Endothelial cell of umbilical vein (primary cell): ENCODE results near the gene SUSD6. TPM values are rescaled to one million over a fixed set of nuclear protein-coding genes. Genes with fewer than 3 reads are reported as not detected.

ENCODE experiments used
- BruUV-seq: library from RNA; stranded (reverse); fragments of 400-500 nt; replicated peaks from 2 replicates; lab custom pipeline; 2021; lab: Mats Ljungman, UMichigan
- CTCF ChIA-PET: fragments of 300-600, 350-600 bp; sonication (Branson Sonifier 250); formaldehyde crosslinking; loops from one replicate; lab custom pipeline; 2021; ENCODE audit warnings: antibody characterized with exemption, inconsistent platforms; lab: Charles Lee
- POLR2A ChIA-PET: fragments of 300-600, 350-600 bp; sonication (Branson Sonifier 250); formaldehyde crosslinking; loops from one replicate; lab custom pipeline; 2021; ENCODE audit warnings: antibody characterized with exemption, inconsistent platforms; lab: Charles Lee
- DNase-seq: peaks from one replicate; pipeline ENCODE4 v3.0.0-alpha.2; 2011; ENCODE audit warnings: low read depth, low spot score
- FAIRE-seq: peaks from 2 replicates; lab custom pipeline; 2011; peaks lifted over from hg19 to GRCh38; lab: Jason Lieb, UNC
- H2AFZ ChIP-seq: 2 replicates; pipeline ENCODE4 v1.6.0; 2012; ENCODE audit warnings: low read depth, low read length, control low read depth, inconsistent platforms
- H3K27ac ChIP-seq: 2 replicates; pipeline ENCODE4 v1.5.1; 2011; ENCODE audit warnings: low read depth, mild to moderate bottlenecking, control low read depth, low read length, moderate library complexity; ENCODE audit not compliant: insufficient read depth
- H3K27me3 ChIP-seq, 2 experiments: 2 replicates each; pipeline versions ENCODE4 v1.6.0 to v1.6.1; 2011; ENCODE audit warnings: low read length in 2 of 2, mixed read lengths in 1 of 2; ENCODE audit not compliant: control insufficient read depth in 2 of 2, insufficient read depth in 2 of 2
- H3K36me3 ChIP-seq, 2 experiments: 2 replicates in 1 of 2; 3 replicates in 1 of 2; pipeline ENCODE4 v1.5.1; 2011; ENCODE audit warnings: low read length in 2 of 2, mild to moderate bottlenecking in 1 of 2, moderate library complexity in 1 of 2; ENCODE audit not compliant: control insufficient read depth in 2 of 2, insufficient read depth in 2 of 2; ENCODE audit errors: extremely low read depth in 1 of 2
- H3K4me1 ChIP-seq: 3 replicates; pipeline ENCODE4 v1.5.1; 2011; ENCODE audit warnings: mild to moderate bottlenecking, low read length; ENCODE audit not compliant: control insufficient read depth, insufficient read depth; ENCODE audit errors: extremely low read depth
- H3K4me2 ChIP-seq: 2 replicates; pipeline ENCODE4 v1.6.1; 2011; ENCODE audit warnings: low read length, control low read depth, mixed read lengths; ENCODE audit not compliant: insufficient read depth
- H3K4me3 ChIP-seq, 3 experiments: fragments of 200-600 bp in 1 of 3; sonication (generic), shearing (Covaris generic) in 1 of 3; replicated peaks in 1 of 3; 2 replicates each; pipeline ENCODE4 v1.5.1; 2011 to 2016; ENCODE audit warnings: control low read depth in 3 of 3, low read length in 3 of 3, mild to moderate bottlenecking in 2 of 3, inconsistent platforms in 1 of 3, low read depth in 1 of 3, moderate library complexity in 1 of 3; ENCODE audit not compliant: insufficient read depth in 1 of 3
- H3K79me2 ChIP-seq: 2 replicates; pipeline ENCODE4 v1.6.0; 2012; ENCODE audit warnings: low read length, inconsistent platforms; ENCODE audit not compliant: control insufficient read depth, insufficient read depth
- H3K9ac ChIP-seq: replicated peaks from 2 replicates; pipeline ENCODE3; 2011; ENCODE audit warnings: low read length, control low read depth; ENCODE audit not compliant: insufficient read depth; ENCODE audit errors: extremely low read depth
- H3K9me1 ChIP-seq: replicated peaks from 3 replicates; pipeline ENCODE4 v1.6.0; 2011; ENCODE audit warnings: mild to moderate bottlenecking, low read length; ENCODE audit not compliant: control insufficient read depth, insufficient read depth; ENCODE audit errors: extremely low read depth
- H3K9me3 ChIP-seq: replicated peaks from 2 replicates; pipeline ENCODE4 v1.5.1; 2012; ENCODE audit warnings: low read length, inconsistent platforms; ENCODE audit not compliant: control insufficient read depth, insufficient read depth
- H4K20me1 ChIP-seq: replicated peaks from 2 replicates; pipeline ENCODE3; 2011; ENCODE audit warnings: mild to moderate bottlenecking, low read length; ENCODE audit not compliant: control insufficient read depth, insufficient read depth; ENCODE audit errors: extremely low read depth
- CTCF ChIP-seq, 2 donors: IDR thresholded peaks; 1 replicate in 1 of 2; 2 replicates in 1 of 2; pipeline ENCODE4 v1.5.1; 2011; ENCODE audit warnings: low read length in 2 of 2, mild to moderate bottlenecking in 2 of 2, moderate library complexity in 2 of 2, control low read depth in 1 of 2, inconsistent platforms in 1 of 2, low read depth in 1 of 2; ENCODE audit not compliant: insufficient read depth in 1 of 2; ENCODE audit errors: extremely low read depth in 1 of 2
- EZH2 ChIP-seq: IDR thresholded peaks from 2 replicates; pipeline ENCODE4 v1.6.1; 2012; ENCODE audit warnings: borderline replicate concordance, low read depth, mild to moderate bottlenecking, moderate library complexity, low read length, inconsistent platforms; ENCODE audit not compliant: severe bottlenecking
- FOS ChIP-seq: IDR thresholded peaks from 2 replicates; pipeline ENCODE4 v1.6.1; 2011; ENCODE audit warnings: mild to moderate bottlenecking, low read length, moderate library complexity, borderline replicate concordance; ENCODE audit not compliant: insufficient read depth
- GATA2 ChIP-seq: IDR thresholded peaks from 2 replicates; pipeline ENCODE4 v1.7.0; 2011; ENCODE audit warnings: low read depth, mild to moderate bottlenecking, moderate library complexity, mixed read lengths, low read length; ENCODE audit not compliant: insufficient read length, insufficient read depth
- JUN ChIP-seq: IDR thresholded peaks from 2 replicates; pipeline ENCODE4 v1.6.1; 2011; ENCODE audit warnings: borderline replicate concordance, low read depth; ENCODE audit not compliant: insufficient read length, insufficient read depth
- MAX ChIP-seq: IDR thresholded peaks from 2 replicates; pipeline ENCODE4 v1.6.1; 2011; ENCODE audit not compliant: insufficient read depth, insufficient read length
- MYC ChIP-seq: IDR thresholded peaks from one replicate; pipeline ENCODE4 v1.6.1; 2011; ENCODE audit warnings: mild to moderate bottlenecking, low read depth, low read length
- POLR2A ChIP-seq: IDR thresholded peaks from 2 replicates; pipeline ENCODE4 v1.6.1; 2012; ENCODE audit warnings: low read depth, mild to moderate bottlenecking, control low read depth, low read length
- POLR2AphosphoS5 ChIP-seq: IDR thresholded peaks from 2 replicates; pipeline ENCODE4 v1.6.1; 2012; ENCODE audit warnings: low read depth, mild to moderate bottlenecking, control low read depth, low read length, moderate library complexity; ENCODE audit not compliant: insufficient read depth
- dilution Hi-C: fragments of 300-500 bp; cut with MboI; formaldehyde crosslinking; loops from one replicate; pipeline ENCODE4 v1.15.0; 2019; ENCODE audit warnings: low sequenced_read_pairs; ENCODE audit not compliant: extremely low pct_ligation_motif_present
- intact Hi-C: fragments of 100-400 bp; cut with micrococcal nuclease; formaldehyde crosslinking; loops from one replicate; pipeline ENCODE4 v1.10.0; 2022
- polyA plus RNA-seq, 4 experiments: library from polyadenylated mRNA; depleted of rRNA in 3 of 4; stranded (reverse) in 3 of 4; unstranded in 1 of 4; fragments of >200 nt; gene quantifications; 2 replicates each; pipeline versions ENCODE4 v1.2.1 to v1.2.3, GENCODE V29; 2011 to 2012; ENCODE audit warnings: missing spikeins in 1 of 4
- total RNA-seq: library from RNA; stranded (reverse); gene quantifications from 2 replicates; pipeline ENCODE4 v1.2.3, GENCODE V29; 2021

The SUSD6 gene
- total and polyA plus RNA-seq, 2 donors (not counting 3 experiments of a cell fraction or from before 2014, with no cell fraction given) = 13.4 to 19.5 TPM

DNA sequence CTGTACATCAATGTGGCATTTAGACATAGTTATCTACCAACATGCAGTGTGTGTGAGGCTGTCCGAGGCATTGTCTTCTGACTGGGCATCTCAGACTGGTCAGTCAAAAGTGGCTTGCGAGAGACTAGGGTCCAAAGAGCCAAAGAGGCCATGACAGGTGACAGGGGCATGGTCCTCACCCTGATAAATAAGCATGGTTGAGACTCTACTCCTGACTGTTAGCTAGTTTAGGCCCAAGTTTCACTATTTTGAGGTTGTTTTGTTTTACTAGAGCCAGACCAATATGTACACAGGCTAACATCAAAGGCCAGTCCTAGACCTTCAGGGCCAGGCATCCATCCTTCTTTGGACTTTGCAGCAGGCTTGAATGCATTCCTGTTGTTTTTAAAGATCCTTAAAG lies 78.6 kb downstream of the SUSD6 start:
- TF ChIP-seq CTCF (IDR thresholded peaks at IDR 0.05; ENCODE audit: extremely low read depth in 1 of 2, insufficient read depth in 1 of 2, low read depth in 1 of 2, low read length in 2 of 2) (no peak), EZH2 (no peak), POLR2AphosphoS5 (no peak), POLR2A (no peak), JUN (no peak)
- Histone ChIP-seq H3K36me3 (no peaks in the 10 kb centered on the region), H3K4me3 (no peak overlapping the region), H3K9me1 (no peaks in the 10 kb centered on the region), H3K79me2 (no peaks in the 10 kb centered on the region), H2AFZ (no peak overlapping the region), H3K27ac (no peak overlapping the region), H3K27me3 (no peaks in the 10 kb centered on the region), H3K9me3 (no peaks in the 10 kb centered on the region), H3K4me2 (no peak overlapping the region), H3K4me1 (peaks cover 4% of the 10 kb centered on the region), H3K9ac (no peak overlapping the region), H4K20me1 (peaks cover 3% of the 10 kb centered on the region)
- ChIA-PET CTCF (interaction anchor here (0.6 kb wide), 1 partner anchor 37 kb away, joined by 3 read pairs; no protein-coding TSS in a partner anchor), POLR2A (no interaction called here)
- DNase-seq (no peak), FAIRE-seq (no peak)
- intact Hi-C loops = no loop called here
- no TSS peak for BruUV-seq
- dilution Hi-C loops = no loop called here

- no peak for TF ChIP-seq POLR2A
- no peak for TF ChIP-seq CTCF (IDR thresholded peaks at IDR 0.05; ENCODE audit: extremely low read depth in 1 of 2, insufficient read depth in 1 of 2, low read depth in 1 of 2, low read length in 2 of 2)
- no peak for TF ChIP-seq EZH2
- TF ChIP-seq MYC = no peak
- no peak for TF ChIP-seq GATA2
- TF ChIP-seq JUN = no peak
- TF ChIP-seq MAX = no peak
- TF ChIP-seq FOS = no peak
- no peak for TF ChIP-seq POLR2AphosphoS5
- no peaks in the 10 kb centered on the region for H3K27me3 ChIP-seq
- intact Hi-C loops = no loop called here
- H4K20me1 ChIP-seq = peaks cover 3% of the 10 kb centered on the region
- DNase-seq (no peak), FAIRE-seq (no peak)
- dilution Hi-C loops = no loop called here
- ChIA-PET POLR2A (interaction anchor here (0.6 kb wide), 1 partner anchor 465 kb away, joined by 4 read pairs; no protein-coding TSS in a partner anchor), CTCF (interaction anchor here (1.0 to 1.3 kb wide), 4 partner anchors 10 to 64 kb away, joined by 3 to 5 read pairs (median 4); no protein-coding TSS in a partner anchor)
- H3K9me3 ChIP-seq = no peaks in the 10 kb centered on the region
- H3K27ac ChIP-seq = no peak overlapping the region
- BruUV-seq = no TSS peak
- H3K4me3 ChIP-seq = no peak overlapping the region
- peaks cover 4% of the 10 kb centered on the region for H3K4me1 ChIP-seq
- no peaks in the 10 kb centered on the region for H3K9me1 ChIP-seq
- H2AFZ ChIP-seq = no peak overlapping the region
- H3K9ac ChIP-seq = no peak overlapping the region
- H3K4me2 ChIP-seq = no peak overlapping the region
- peaks cover 1% of the 10 kb centered on the region for H3K79me2 ChIP-seq
- H3K36me3 ChIP-seq = no peaks in the 10 kb centered on the region
Observed at GRCh38 chr14:69692594-69692993, 81.2 kb downstream of the SUSD6 start.
